Effector CD8-positive, alpha-beta T cell (primary cell): Measurements from ENCODE around the gene CPZ.
"Not testable (repeated sequence)": the region's sequence is repeated elsewhere in the genome, so short reads cannot be mapped to it uniquely, and the experiment has no call there.

ENCODE experiments used
- DNase-seq: peaks from one replicate; lab custom pipeline; 2025; lab: John Stamatoyannopoulos, UW

Gene CPZ

DNA sequence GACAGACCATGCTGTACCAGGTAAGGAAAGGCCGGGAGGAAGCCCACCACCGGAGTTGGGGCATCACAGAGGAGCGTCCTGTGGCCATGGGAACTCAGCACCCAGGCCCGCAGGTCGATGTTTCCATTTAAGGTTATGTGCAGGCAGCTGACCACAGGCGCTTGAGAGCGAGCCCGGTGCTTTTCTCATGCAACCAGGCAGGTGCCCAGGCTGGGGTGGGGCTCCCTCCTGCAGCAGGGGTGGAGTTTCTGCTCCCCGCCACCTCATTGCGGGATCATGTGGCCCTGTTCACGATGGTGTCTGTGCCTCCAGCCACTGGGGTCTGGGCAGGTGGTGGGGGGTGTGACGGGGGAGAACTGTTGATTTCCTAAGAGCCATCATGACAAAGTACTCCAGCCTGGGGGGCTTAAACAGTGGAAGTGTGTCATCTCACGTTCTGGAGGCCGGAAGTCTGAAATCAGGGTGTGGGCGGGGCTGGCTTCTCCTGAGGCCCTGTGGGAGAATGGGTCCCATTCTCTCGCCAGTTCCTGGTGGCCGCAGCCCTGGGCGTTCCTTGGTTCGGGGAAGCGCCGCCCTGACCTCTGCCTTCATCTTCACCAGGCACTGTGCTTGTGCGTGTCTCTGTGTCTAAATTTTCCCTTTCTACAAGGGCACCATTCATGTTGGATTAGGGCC lies 60.9 kb downstream of the CPZ start:
- no peak for DNase-seq

DNA sequence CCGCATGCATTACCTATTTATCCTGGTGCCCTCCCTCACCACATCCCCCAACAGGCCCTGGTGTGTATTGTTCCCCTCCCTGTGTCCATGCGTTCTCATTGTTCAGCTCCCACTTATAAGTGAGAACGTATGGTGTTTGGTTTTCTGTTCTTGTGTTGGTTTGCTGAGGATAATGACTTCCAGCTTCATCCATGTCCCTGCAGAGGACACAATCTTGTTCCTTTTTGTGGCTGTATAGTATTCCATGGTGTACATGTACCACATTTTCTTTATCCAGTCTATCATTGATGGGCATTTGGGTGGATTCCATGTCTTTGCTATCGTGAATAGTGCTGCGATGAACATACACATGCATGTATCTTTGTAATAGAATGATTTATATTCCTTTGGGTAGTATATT lies 61.6 kb downstream of the CPZ start:
- DNase-seq = not testable (repeated sequence)

DNA sequence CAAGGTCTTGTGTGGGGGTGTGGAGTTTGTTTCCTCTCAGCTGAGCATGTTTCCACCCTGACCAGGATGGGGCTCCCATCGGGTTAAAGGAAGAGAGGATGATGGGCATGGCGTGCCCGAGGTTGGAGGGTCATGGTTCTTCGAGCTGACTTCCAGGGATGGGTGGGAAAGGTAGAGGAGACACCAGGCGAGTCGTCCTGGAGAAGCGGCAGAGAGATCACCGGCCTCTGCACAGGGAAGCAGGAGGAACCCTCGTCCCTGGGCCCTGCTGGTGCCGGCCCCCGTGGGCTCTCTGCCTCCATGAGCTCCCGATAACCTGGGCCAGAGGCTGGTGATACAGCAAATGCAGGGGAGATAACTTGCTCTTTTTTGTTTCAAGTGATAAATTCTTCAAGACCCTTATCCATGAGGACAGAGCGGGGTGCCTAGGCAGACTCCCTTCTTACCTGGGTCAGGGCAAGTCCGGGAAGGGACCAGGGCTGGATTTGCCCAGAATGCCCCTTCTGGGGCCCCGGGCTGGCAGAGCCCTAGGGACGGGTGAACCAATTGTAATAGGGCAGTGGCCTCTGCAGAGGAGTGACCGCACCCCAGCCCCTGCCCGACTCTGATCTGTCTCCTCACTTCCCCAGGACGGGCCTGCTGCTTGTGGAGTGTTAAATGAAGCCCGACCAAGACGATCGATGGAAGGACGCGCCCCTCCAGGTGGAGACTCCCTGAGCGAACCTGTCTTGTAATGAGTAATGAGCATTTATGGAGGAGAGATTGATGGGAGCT lies 63.0 kb downstream of the CPZ start:
- DNase-seq = no peak

DNA sequence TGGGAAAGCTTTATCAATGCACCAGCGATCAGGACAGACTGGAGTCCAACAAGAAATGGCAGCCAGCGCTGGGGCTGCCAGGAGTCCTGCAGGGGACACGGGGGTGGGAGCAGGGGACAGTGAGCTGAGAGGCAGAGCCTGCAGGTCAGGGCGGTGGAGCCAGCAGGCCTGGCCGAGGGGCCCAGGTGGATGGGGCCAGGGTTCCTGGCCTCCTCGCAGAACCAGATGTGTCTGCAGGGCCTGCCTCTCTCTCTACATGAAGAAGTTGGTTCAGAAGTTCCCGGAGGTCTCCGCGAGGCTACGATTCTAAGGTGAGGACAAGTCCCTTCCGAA lies 63.6 kb downstream of the CPZ start:
- no peak for DNase-seq

DNA sequence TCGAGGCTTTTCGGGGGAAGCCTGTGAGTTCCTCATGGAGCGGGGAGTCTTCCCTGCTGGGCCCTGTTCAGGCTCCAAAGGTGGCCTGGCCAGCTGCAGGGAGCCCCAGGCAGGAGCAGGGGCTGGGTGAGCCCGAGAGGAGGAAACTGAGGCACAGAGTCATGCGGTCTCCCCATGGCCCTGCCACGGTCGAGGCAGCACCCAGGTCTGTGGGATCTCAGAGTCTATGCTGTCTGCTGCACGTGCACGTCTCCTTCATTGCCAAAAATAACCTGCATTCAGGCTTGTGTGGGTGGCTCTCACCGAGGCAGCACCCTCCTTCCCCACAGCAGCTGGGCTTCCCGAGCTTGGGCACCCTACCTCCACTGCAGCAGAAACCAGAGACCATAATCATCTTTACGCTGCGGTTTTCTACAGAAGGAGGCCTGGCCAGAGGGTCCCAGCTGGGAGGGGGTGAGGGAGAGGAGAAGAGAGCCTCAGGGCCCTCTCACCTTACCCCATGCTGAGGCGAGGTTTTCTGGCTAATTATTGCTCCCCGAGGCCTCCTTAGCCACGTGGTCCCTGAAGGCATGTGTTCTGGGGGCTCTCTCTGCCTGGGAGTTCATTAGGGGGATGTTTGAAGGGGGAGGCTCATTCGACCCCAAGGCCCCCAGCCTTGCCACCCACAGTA lies 64.3 kb downstream of the CPZ start:
- no peak for DNase-seq

DNA sequence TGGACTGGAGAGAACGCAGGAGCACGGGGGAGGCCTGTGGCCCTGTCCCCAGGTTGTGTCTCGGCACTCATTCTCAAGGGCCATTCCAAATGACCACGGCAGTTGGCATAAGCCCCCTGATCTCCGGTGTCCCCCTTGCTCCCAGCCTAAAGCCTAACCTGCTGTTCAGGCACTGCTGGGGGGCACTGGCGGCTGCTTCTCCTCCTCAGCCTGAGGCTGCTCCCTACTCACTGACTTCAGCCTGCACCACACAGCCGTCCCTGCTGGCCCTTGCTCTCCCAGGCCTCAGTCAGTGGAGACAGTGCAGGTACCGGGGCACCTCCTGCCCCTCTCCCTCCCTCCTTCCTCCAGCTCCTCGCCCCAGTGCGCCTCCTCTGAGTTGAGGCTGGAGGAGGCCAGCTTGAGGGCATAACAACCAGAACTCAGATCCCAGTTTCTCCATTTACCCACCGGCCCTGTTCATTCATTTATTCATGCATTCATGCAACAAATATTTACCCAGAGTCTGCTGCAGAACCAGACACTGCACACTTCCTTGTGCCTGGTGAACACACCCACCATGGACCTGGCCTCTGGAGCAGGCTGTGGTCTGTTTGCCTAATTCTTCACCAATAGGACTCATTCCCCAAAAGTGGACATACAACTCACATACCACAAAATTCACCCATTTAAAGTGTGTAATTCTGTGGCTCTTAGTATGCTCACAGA lies 65.0 kb downstream of the CPZ start:
- no peak for DNase-seq

DNA sequence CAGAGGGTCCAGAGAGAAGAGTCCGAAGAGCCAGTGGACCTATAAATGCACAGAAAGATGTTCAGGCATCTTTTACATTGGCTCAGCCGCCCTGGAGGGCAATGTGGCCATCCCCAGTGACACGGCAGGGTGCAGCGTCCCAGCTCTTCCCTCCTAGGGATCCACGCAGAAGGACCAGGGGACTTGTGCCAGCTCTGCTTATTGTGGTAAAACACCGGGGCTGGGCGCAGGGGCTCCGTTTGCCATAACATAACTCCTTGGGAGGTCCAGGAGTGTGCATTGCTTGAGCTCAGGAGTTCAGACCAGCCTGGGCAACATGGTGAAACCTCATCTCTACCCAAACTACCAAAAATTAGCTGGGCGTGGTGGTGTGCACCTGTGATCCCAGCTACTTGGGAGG lies 70.2 kb downstream of the CPZ start:
- no peak for DNase-seq

DNA sequence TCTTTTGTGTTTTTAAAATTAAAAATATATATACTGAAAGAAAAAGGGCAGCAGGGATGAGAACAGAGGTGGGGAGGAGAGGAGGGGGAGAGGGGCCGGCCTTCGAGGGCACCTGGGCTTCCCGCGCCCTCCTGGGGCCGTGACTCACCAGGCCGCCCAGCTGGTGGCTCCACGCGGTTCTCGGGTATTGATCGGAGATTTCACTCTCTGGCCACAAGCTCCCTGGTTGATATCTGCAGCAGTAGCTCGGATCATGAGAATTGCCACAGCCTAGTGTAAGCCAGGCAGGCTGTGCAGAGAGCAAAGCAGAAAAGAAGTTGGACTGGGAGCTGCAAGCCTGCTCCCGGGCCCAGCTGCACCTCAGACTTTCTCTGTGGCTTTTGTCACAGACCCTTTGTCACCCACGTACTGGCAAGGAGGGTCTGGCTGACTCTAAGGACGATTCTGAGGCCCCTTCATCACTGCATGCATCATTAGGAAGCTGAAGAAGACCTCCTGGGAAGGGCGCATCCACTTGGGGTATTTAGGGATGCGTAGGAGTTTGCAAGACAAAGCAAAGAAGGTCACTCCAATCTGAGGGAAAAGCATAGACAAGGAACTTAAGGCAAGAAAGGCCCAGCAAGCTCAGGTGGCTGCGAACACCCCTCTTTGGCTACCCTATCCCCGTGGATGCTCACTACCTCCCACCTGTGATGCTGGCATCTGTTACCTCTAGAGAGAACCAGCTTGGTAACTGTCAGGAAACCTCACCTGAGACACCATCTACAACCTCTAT lies 71.7 kb downstream of the CPZ start:
- no peak for DNase-seq

DNA sequence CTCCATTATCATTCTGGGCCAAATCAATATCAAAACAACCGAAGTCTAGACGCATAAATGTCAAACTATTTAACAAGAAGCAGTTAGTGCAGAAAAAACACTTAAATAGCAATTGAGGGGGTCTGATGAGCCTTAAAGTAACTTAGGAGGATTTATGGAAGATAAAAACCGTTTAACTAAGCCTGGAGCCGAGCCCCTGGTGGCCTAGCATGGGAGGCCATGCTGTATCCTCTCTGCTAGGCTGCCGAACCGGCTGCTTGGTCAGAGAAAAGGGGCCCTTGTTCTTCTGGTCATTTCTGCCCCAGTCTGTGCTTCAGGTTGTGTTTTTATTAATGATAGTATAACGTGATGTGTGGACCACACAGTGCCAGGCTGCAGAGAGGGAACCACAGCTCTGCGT lies 72.4 kb downstream of the CPZ start:
- no peak for DNase-seq

DNA sequence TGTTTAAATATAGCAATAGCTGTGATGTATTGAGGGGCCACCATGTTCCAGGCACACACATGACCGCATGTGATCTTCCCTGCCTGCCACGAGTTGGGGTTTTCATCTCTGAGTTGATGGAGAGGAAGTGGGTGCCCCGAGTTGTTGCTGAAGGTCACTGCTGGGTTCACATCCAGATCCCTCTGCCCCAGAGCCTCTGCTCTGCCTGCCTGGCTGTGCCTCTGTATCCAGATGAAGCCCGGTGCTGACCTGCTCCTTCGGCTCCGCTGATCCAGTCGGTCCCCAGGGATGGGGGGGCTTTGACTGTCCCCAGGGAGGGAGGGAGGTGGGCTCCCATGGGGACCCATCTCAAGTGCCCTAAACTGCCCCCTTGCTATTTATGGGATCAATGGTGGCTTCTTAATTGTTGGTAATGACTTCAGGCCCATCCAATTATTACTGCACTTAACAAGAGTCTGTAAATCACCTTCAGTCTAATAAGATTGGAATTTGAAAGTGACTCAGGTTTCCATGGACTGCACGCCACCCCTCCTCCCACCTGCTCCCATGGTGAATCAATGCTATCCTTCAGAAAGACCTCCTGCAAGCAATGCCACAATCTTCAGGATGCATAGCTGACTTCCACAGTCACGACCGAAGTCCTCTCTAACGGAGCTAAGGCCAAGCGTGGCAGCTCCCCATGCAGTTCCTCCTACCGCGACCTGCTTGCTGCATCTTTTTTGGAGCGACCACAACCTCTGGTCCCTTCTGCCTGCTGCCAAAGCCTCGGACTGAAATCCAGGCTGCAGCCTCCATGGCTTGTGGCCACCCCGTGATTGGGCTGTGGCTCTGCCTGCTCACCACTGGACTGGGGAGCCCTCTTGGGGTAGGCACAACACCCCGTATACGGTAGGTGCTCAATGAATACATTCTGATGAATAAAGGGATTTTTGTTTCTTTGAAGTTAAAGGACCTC lies 73.1 kb downstream of the CPZ start:
- no peak for DNase-seq

DNA sequence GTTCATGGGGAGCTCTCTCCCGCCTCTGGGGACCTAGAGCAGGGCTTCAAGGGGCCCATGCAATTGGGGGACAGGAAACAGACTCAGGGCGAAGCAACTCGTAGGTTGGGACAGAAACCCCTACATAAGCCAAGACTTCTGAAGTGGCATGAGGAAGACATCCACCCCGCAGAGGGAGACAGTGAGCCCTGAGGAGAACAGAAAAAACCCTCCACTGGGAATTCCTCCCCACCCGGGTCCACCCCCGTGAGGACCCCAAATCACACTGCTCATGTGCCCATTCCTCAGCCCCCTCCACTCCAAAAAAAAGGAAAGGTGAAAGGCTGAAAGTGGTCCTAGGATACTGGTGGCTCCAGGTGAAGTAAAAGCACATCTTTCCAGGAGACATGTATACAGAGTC lies 74.0 kb downstream of the CPZ start:
- DNase-seq = no peak
